ENCODE data around the gene BHLHE23. TPM values are rescaled to one million over a fixed set of nuclear protein-coding genes. Genes with fewer than 3 reads are reported as not detected.

BHLHE23 gene
- not detected in 5 replicates for total RNA-seq (2022; extraction: Qiagen RNA extraction)

GRCh38 chr20:63006540-63007359, at the start of gene BHLHE23:
BHLHE23 (minus strand) TSS chr20:63006964; CDS start chr20:63006774, 190 bp downstream.

Other genes with a start within 250 kb of the BHLHE23 start
- gene MRGBP, start 210.5 kb downstream of the BHLHE23 start, total RNA-seq (2022; extraction: Qiagen RNA extraction): 21.3 to 25.8 TPM (median 23.7 TPM) in 5 replicates
- gene OGFR, start 202.1 kb downstream of the BHLHE23 start, total RNA-seq (2022; extraction: Qiagen RNA extraction): 38.6 to 50.9 TPM (median 47.4 TPM) in 5 replicates
- 0.37 to 0.84 TPM (median 0.55 TPM) in 5 replicates for gene COL9A3, start 189.9 kb downstream of the BHLHE23 start, total RNA-seq (2022; extraction: Qiagen RNA extraction)
- gene TCFL5, start 145.1 kb downstream of the BHLHE23 start, total RNA-seq (2022; extraction: Qiagen RNA extraction): 3.9 to 4.6 TPM (median 4.0 TPM) in 5 replicates
- 20.3 to 25.8 TPM (median 23.8 TPM) in 5 replicates for gene DIDO1, start 80.5 kb downstream of the BHLHE23 start, total RNA-seq (2022; extraction: Qiagen RNA extraction)
- gene GID8, start 68.8 kb downstream of the BHLHE23 start, total RNA-seq (2022; extraction: Qiagen RNA extraction): 21.3 to 23.2 TPM (median 21.8 TPM) in 5 replicates
- 0.03 to 0.13 TPM (median 0.08 TPM) in 4 of 5 replicates, not detected in the other for gene SLC17A9, start 54.3 kb downstream of the BHLHE23 start, total RNA-seq (2022; extraction: Qiagen RNA extraction)
- gene YTHDF1, start 209.2 kb upstream of the BHLHE23 start, total RNA-seq (2022; extraction: Qiagen RNA extraction): 47.9 to 55.7 TPM (median 53.4 TPM) in 5 replicates
- gene BIRC7, start 228.9 kb upstream of the BHLHE23 start, total RNA-seq (2022; extraction: Qiagen RNA extraction): 2.0 to 4.7 TPM (median 3.2 TPM) in 5 replicates
- 5.4 to 9.4 TPM (median 6.4 TPM) in 5 replicates for gene NKAIN4, start 247.5 kb upstream of the BHLHE23 start, total RNA-seq (2022; extraction: Qiagen RNA extraction)